H9 (cell line): ENCODE measurements around the gene UTS2R. TPM values are rescaled to one million over a fixed set of nuclear protein-coding genes. Genes with fewer than 3 reads are reported as not detected.

Experiments used
- DNase-seq: peaks from one replicate; pipeline ENCODE4 v3.0.0-alpha.2; 2017
- H2AFZ ChIP-seq: one replicate; pipeline ENCODE4 v1.6.1; 2013; ENCODE audit warnings: mild to moderate bottlenecking, low read length, control low read depth, moderate library complexity
- H2AK5ac ChIP-seq: 2 replicates; pipeline ENCODE4 v1.6.1; 2013; ENCODE audit warnings: low read length, control low read depth, mixed read lengths; ENCODE audit not compliant: insufficient read length
- H2BK120ac ChIP-seq: one replicate; pipeline ENCODE4 v1.6.1; 2013; ENCODE audit warnings: low read depth, mild to moderate bottlenecking, low read length, control low read depth, inconsistent platforms; ENCODE audit not compliant: poor library complexity, severe bottlenecking
- H2BK12ac ChIP-seq: 2 replicates; pipeline ENCODE4 v1.6.1; 2013; ENCODE audit warnings: low read length, control low read depth, mixed read lengths, low read depth; ENCODE audit not compliant: insufficient read length
- H2BK15ac ChIP-seq: 2 replicates; pipeline ENCODE4 v1.6.1; 2013; ENCODE audit warnings: low read depth, low read length, control low read depth
- H2BK20ac ChIP-seq: one replicate; pipeline ENCODE4 v1.6.1; 2013; ENCODE audit warnings: low read depth, mild to moderate bottlenecking, low read length, control low read depth, inconsistent platforms; ENCODE audit not compliant: poor library complexity, severe bottlenecking
- H2BK5ac ChIP-seq: 2 replicates; pipeline ENCODE4 v1.6.1; 2013; ENCODE audit warnings: low read length, control low read depth, mixed read lengths; ENCODE audit not compliant: insufficient read length
- H3K14ac ChIP-seq: 2 replicates; pipeline ENCODE4 v1.6.1; 2013; ENCODE audit warnings: low read length, control low read depth; ENCODE audit not compliant: insufficient read depth
- H3K18ac ChIP-seq: 2 replicates; pipeline ENCODE4 v1.6.1; 2013; ENCODE audit warnings: low read depth, mild to moderate bottlenecking, mixed read lengths, low read length, control low read depth; ENCODE audit not compliant: insufficient read length
- H3K23ac ChIP-seq: 2 replicates; pipeline ENCODE4 v1.6.1; 2013; ENCODE audit warnings: low read length, control low read depth, mixed read lengths, low read depth; ENCODE audit not compliant: insufficient read length
- H3K23me2 ChIP-seq: 2 replicates; pipeline ENCODE4 v1.6.1; 2013; ENCODE audit warnings: low read depth, mild to moderate bottlenecking, mixed read lengths, low read length, control low read depth; ENCODE audit not compliant: insufficient read length, poor library complexity, severe bottlenecking
- H3K27ac ChIP-seq: 2 replicates; pipeline ENCODE4 v1.5.1; 2013; ENCODE audit warnings: low read length, control low read depth, mixed read lengths, low read depth; ENCODE audit not compliant: insufficient read length
- H3K27me3 ChIP-seq: 2 replicates; pipeline ENCODE4 v1.6.1; 2013; ENCODE audit warnings: low read length, control low read depth, inconsistent platforms; ENCODE audit not compliant: insufficient read depth
- H3K4ac ChIP-seq: 2 replicates; pipeline ENCODE4 v1.6.1; 2013; ENCODE audit warnings: low read depth, mild to moderate bottlenecking, control low read depth, inconsistent platforms, low read length, moderate library complexity
- H3K4me1 ChIP-seq: 2 replicates; pipeline ENCODE4 v1.6.1; 2013; ENCODE audit warnings: low read length, control low read depth, inconsistent platforms; ENCODE audit not compliant: insufficient read depth
- H3K4me2 ChIP-seq: 2 replicates; pipeline ENCODE4 v1.6.1; 2013; ENCODE audit warnings: low read length, control low read depth, mixed read lengths; ENCODE audit not compliant: insufficient read length, insufficient read depth
- H3K56ac ChIP-seq: 2 replicates; pipeline ENCODE4 v1.6.1; 2013; ENCODE audit warnings: low read depth, mild to moderate bottlenecking, mixed read lengths, low read length, control low read depth; ENCODE audit not compliant: insufficient read length
- H3K79me1 ChIP-seq: 2 replicates; pipeline ENCODE4 v1.6.1; 2013; ENCODE audit warnings: low read depth, mild to moderate bottlenecking, moderate library complexity, low read length, control low read depth, inconsistent platforms; ENCODE audit not compliant: insufficient read depth, poor library complexity, severe bottlenecking
- H3K79me2 ChIP-seq: 2 replicates; pipeline ENCODE4 v1.6.1; 2013; ENCODE audit warnings: low read length, control low read depth, inconsistent platforms; ENCODE audit not compliant: insufficient read depth
- H3K9ac ChIP-seq: 2 replicates; pipeline ENCODE4 v1.6.1; 2013; ENCODE audit warnings: low read length, control low read depth, mixed read lengths; ENCODE audit not compliant: insufficient read length; ENCODE audit errors: extremely low read depth
- H3K9me3 ChIP-seq: one replicate; pipeline ENCODE4 v1.6.1; 2013; ENCODE audit warnings: low read depth, low read length, inconsistent platforms; ENCODE audit not compliant: control insufficient read depth
- H3T11ph ChIP-seq: one replicate; pipeline ENCODE4 v1.6.1; 2013; ENCODE audit warnings: mild to moderate bottlenecking, low read length, control low read depth, inconsistent platforms
- H4K20me1 ChIP-seq: one replicate; pipeline ENCODE4 v1.6.1; 2013; ENCODE audit not compliant: control insufficient read depth, insufficient read length, insufficient read depth
- H4K5ac ChIP-seq: 2 replicates; pipeline ENCODE4 v1.6.1; 2013; ENCODE audit warnings: low read depth, mild to moderate bottlenecking, mixed read lengths, low read length, control low read depth; ENCODE audit not compliant: insufficient read length
- H4K8ac ChIP-seq: replicated peaks from 2 replicates; pipeline ENCODE4 v1.6.1; 2013; ENCODE audit warnings: low read length, control low read depth, mixed read lengths, low read depth; ENCODE audit not compliant: insufficient read length
- H4K91ac ChIP-seq: 2 replicates; pipeline ENCODE4 v1.6.1; 2013; ENCODE audit warnings: low read depth, mild to moderate bottlenecking, moderate library complexity, mixed read lengths, low read length, control low read depth; ENCODE audit not compliant: insufficient read length
- H3K27ac Mint-ChIP-seq, 3 experiments: 2 replicates in 2 of 3; 3 replicates in 1 of 3; pipeline ENCODE4 v1.8.0; 2020 to 2021; ENCODE audit warnings: mixed read lengths in 3 of 3, mild to moderate bottlenecking in 1 of 3, moderate library complexity in 1 of 3
- H3K27me3 Mint-ChIP-seq: 2 replicates; pipeline ENCODE4 v1.8.0; 2021; ENCODE audit warnings: low read depth, mild to moderate bottlenecking, moderate library complexity, mixed read lengths
- H3K36me3 Mint-ChIP-seq, 3 experiments: 2 replicates in 2 of 3; 3 replicates in 1 of 3; pipeline ENCODE4 v1.8.0; 2020 to 2021; ENCODE audit warnings: low read depth in 3 of 3, mixed read lengths in 3 of 3; ENCODE audit not compliant: insufficient read depth in 1 of 3
- H3K4me1 Mint-ChIP-seq, 2 experiments: 2 replicates each; pipeline ENCODE4 v1.8.0; 2020; ENCODE audit warnings: mixed read lengths in 2 of 2
- H3K4me3 Mint-ChIP-seq, 2 experiments: 2 replicates in 1 of 2; 3 replicates in 1 of 2; pipeline ENCODE4 v1.8.0; 2020 to 2021; ENCODE audit warnings: mild to moderate bottlenecking in 2 of 2, mixed read lengths in 2 of 2, moderate library complexity in 1 of 2
- H3K9me3 Mint-ChIP-seq, 2 experiments: 2 replicates in 1 of 2; 3 replicates in 1 of 2; pipeline ENCODE4 v1.8.0; 2020; ENCODE audit warnings: mild to moderate bottlenecking in 2 of 2, mixed read lengths in 2 of 2, moderate library complexity in 1 of 2
- CTCF ChIP-seq: fragments of 200-600 bp; sonication (generic); conservative IDR thresholded peaks from 3 replicates; pipeline ENCODE4 v1.8.0; 2021; ENCODE audit warnings: antibody characterized with exemption, mild to moderate bottlenecking
- WGBS: extraction: QIAGEN DNeasy Blood & Tissue Kit; methylation state at CpG from one replicate; pipeline ENCODE4 v1.1.7; 2013; ENCODE audit warnings: missing lambda C conversion rate, low lambda C conversion rate, mixed read lengths; ENCODE audit not compliant: insufficient read length; ENCODE audit errors: extremely low coverage; 5-methylcytosine and 5-hydroxymethylcytosine counted together
- total RNA-seq: library from RNA; stranded (reverse); gene quantifications from 2 replicates; pipeline ENCODE4 v1.2.1, GENCODE V29; 2021

The UTS2R gene
- total RNA-seq, 1 experiment from 2014 or later, result 0.94 TPM

- Mint-ChIP-seq H3K4me3 (no peak overlapping the region), H3K9me3 (no peaks in the 10 kb centered on the region; a peak in 1 of 5 replicates), H3K27ac (no peak overlapping the region), H3K36me3 (peaks cover 0 to 13% (median 11%) of the 10 kb centered on the region in 3 experiments; a peak in 4 of 7 replicates), H3K4me1 (no peaks in the 10 kb centered on the region), H3K27me3 (peaks cover 9% of the 10 kb centered on the region)
- H3K4me2 ChIP-seq, result no peak overlapping the region
- H3K56ac ChIP-seq, result no peak overlapping the region
- WGBS, result no CpG with 5 or more reads among the region's 23 CpGs
- H3K23me2 ChIP-seq, result no peaks in the 10 kb centered on the region
- no peak overlapping the region for H3T11ph ChIP-seq
- no peak overlapping the region for H2BK20ac ChIP-seq
- no peak overlapping the region for H2BK15ac ChIP-seq
- no peaks in the 10 kb centered on the region for H3K4me1 ChIP-seq
- H4K20me1 ChIP-seq, result no peaks in the 10 kb centered on the region
- H3K14ac ChIP-seq, result no peak overlapping the region
- no peak overlapping the region for H2BK12ac ChIP-seq
- H2BK120ac ChIP-seq, result no peak overlapping the region
- H3K9me3 ChIP-seq, result no peaks in the 10 kb centered on the region
- TF ChIP-seq CTCF, result no peak
- H3K18ac ChIP-seq, result no peak overlapping the region
- no peak overlapping the region for H2BK5ac ChIP-seq
- H2AFZ ChIP-seq, result no peak overlapping the region
- H3K27me3 ChIP-seq, result no peaks in the 10 kb centered on the region
- no peak overlapping the region for H3K27ac ChIP-seq
- H4K5ac ChIP-seq, result no peak overlapping the region
- H4K91ac ChIP-seq, result no peak overlapping the region
- no peak overlapping the region for H3K9ac ChIP-seq
- no peak overlapping the region for H2AK5ac ChIP-seq
- no peak overlapping the region for H4K8ac ChIP-seq
- no peaks in the 10 kb centered on the region for H3K79me2 ChIP-seq
- H3K23ac ChIP-seq, result no peak overlapping the region
- no peak overlapping the region for H3K4ac ChIP-seq
- H3K79me1 ChIP-seq, result no peaks in the 10 kb centered on the region
- no peak for DNase-seq
Observed at GRCh38 chr17:82391496-82392066, 20.0 kb downstream of the UTS2R start.
